Breast epithelium (tissue), 4 donors: Measurements from ENCODE around the gene PYGB. TPM values are rescaled to one million over a fixed set of nuclear protein-coding genes. Genes with fewer than 3 reads are reported as not detected.

Experiments used
- DNase-seq, 2 donors: peaks; one replicate each; pipeline ENCODE4 v3.0.0-alpha.2; 2019; ENCODE audit warnings: low spot score in 2 of 2
- H3K27ac ChIP-seq, 2 donors: fragments of 200-600 bp; sonication (generic) in 1 of 2; one replicate each; pipeline ENCODE4 v1.5.1; 2016 to 2019; ENCODE audit warnings: mild to moderate bottlenecking in 1 of 2
- H3K27me3 ChIP-seq, 2 donors: fragments of 200-600 bp; sonication (generic) in 1 of 2; one replicate each; pipeline versions ENCODE4 v1.5.1 to v1.6.0; 2017 to 2019; ENCODE audit warnings: control low read depth in 1 of 2, mild to moderate bottlenecking in 1 of 2
- H3K36me3 ChIP-seq: fragments of 200-600 bp; one replicate; pipeline ENCODE4 v1.5.1; 2019
- H3K4me1 ChIP-seq, 2 donors: fragments of 200-600 bp; sonication (generic); one replicate each; pipeline ENCODE4 v1.5.1; 2016 to 2019; ENCODE audit warnings: control low read depth in 1 of 2
- H3K4me3 ChIP-seq, 3 donors: fragments of 200-600 bp; sonication (generic); 1 replicate in 2 of 3; 2 replicates in 1 of 3; pipeline ENCODE4 v1.5.1; 2016 to 2019; ENCODE audit warnings: mild to moderate bottlenecking in 3 of 3, moderate library complexity in 2 of 3
- H3K9me3 ChIP-seq, 2 donors: fragments of 200-600 bp; sonication (generic) in 1 of 2; one replicate each; pipeline ENCODE4 v1.5.1; 2016 to 2019; ENCODE audit warnings: control low read depth in 1 of 2
- POLR2A ChIP-seq: fragments of 450-650 bp; IDR thresholded peaks from one replicate; pipeline ENCODE4 v1.6.1; 2016; ENCODE audit warnings: antibody characterized with exemption, mild to moderate bottlenecking, moderate library complexity
- POLR2AphosphoS5 ChIP-seq, 3 donors: sonication (generic); formaldehyde crosslinking; IDR thresholded peaks; one replicate each; pipeline ENCODE4 v1.6.1; 2017; ENCODE audit warnings: antibody characterized with exemption in 3 of 3
- intact Hi-C: fragments of 100-400 bp; cut with DNase I; formaldehyde crosslinking; loops from one replicate; pipeline ENCODE4 v1.15.1; 2023; ENCODE audit warnings: low total_unique reads
- total RNA-seq, 3 donors: library from RNA; depleted of rRNA; stranded (reverse); fragments of >200 nt; gene quantifications; one replicate each; pipeline ENCODE4 v1.1.0, GENCODE V29; 2016
- TF ChIP-seq, protein P1 (sequence below), 3 donors: fragments of 450-650 bp; IDR thresholded peaks; one replicate each; pipeline ENCODE4 v1.5.1; 2016 to 2017; ENCODE audit warnings: antibody characterized with exemption in 3 of 3, mild to moderate bottlenecking in 3 of 3, moderate library complexity in 3 of 3

PYGB gene
- total RNA-seq, 3 donors from 2014 or later, result 95.7 to 128 (median 121) TPM

DNA sequence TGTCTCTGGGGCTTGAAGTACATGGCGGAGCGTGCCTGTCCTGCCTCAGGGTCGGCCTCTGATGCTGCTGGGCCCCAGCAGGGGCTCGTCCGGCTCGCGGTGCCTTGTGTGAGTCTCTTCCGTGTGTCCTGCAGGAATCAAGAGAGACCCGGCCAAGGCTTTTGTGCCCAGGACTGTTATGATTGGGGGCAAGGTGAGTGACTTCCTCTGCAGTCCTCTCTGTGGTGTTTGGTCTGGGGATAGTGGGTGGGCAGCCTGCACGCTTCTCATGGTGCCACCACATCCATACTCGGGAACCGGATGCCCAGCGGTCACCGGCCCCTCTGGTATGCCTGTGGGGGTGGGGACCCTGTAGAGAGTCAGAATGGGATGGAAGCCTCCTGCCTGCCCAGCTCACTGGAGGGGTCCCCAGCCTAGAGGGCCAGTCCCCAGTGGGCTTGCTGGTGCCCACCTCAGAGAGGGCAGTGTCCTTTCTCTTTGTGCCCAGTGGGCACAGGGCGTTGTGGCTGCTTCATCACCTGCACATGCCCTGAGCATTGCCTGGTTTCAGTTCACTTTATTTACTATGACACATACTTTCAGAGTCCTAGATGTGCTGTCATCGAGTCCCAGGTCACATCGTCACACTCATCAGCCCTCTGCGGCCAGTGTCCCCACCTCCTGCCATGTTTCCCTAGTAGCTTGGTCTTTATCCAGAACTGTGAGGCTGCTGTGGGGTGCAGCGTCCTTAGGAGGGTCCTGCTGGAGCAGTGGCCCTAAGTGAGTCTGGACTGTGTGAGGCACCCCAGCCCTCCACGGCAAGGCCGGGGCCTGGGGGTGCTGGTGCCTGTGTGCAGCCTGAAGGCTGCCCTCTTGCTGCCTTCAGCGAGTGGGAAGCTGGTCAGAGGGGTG lies 40.7 kb downstream of the PYGB start:
- intact Hi-C loops, result no loop called here
- Histone ChIP-seq H3K36me3 (peaks cover 10% of the 10 kb centered on the region), H3K4me1 (peaks cover 0 to 6% of the 10 kb centered on the region in 2 donors), H3K4me3 (no peak overlapping the region), H3K27ac (no peak overlapping the region), H3K9me3 (no peaks in the 10 kb centered on the region), H3K27me3 (no peaks in the 10 kb centered on the region)
- no peak for DNase-seq
- TF ChIP-seq, protein P1, sequence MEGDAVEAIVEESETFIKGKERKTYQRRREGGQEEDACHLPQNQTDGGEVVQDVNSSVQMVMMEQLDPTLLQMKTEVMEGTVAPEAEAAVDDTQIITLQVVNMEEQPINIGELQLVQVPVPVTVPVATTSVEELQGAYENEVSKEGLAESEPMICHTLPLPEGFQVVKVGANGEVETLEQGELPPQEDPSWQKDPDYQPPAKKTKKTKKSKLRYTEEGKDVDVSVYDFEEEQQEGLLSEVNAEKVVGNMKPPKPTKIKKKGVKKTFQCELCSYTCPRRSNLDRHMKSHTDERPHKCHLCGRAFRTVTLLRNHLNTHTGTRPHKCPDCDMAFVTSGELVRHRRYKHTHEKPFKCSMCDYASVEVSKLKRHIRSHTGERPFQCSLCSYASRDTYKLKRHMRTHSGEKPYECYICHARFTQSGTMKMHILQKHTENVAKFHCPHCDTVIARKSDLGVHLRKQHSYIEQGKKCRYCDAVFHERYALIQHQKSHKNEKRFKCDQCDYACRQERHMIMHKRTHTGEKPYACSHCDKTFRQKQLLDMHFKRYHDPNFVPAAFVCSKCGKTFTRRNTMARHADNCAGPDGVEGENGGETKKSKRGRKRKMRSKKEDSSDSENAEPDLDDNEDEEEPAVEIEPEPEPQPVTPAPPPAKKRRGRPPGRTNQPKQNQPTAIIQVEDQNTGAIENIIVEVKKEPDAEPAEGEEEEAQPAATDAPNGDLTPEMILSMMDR (IDR thresholded peaks at IDR 0.05), result no peak
- no peak for TF ChIP-seq POLR2AphosphoS5 (IDR thresholded peaks at IDR 0.05)
- TF ChIP-seq POLR2A, result no peak

DNA sequence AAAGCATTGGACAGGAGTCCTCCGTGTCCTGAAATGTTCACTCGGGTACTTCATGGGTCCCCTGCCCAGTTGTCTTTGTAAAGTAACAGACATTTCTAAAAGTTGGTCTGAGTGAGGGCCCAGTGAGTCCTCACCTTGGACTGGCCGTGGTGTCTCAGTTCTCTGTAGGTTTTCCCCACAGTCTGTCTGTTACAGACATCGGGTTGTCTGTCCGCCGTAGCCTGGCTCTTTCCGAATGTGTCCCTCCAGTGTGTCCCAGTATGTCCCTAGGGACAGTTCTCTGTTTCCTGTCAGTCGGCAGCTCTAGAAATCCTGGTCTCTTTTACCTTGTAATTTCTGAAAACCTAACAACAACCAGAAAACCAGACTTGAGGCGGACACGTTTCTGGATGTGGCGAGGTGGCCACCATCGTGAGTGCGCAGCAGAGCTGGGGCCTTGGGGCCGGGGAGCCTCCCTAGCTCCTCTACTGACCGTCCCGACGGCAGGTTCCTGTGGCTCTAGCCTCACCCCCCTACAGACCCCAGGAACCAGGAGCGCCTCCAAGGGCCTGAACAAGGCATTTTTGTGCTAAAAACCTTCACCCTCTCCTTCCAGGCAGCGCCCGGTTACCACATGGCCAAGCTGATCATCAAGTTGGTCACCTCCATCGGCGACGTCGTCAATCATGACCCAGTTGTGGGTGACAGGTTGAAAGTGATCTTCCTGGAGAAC lies 42.2 kb downstream of the PYGB start:
- Histone ChIP-seq H3K27ac (peak overlapping the region; percentile 41 to 79), H3K27me3 (no peaks in the 10 kb centered on the region), H3K9me3 (no peaks in the 10 kb centered on the region), H3K36me3 (peaks cover 5% of the 10 kb centered on the region), H3K4me3 (no peak overlapping the region), H3K4me1 (peaks cover 0 to 6% of the 10 kb centered on the region in 2 donors)
- intact Hi-C loops, result loop anchor here (5.0 to 10.0 kb wide), 2 partner anchors 105 to 293 kb away; partner anchors contain the start of gene ABHD12
- DNase-seq, result no peak
- TF ChIP-seq, protein P1 (IDR thresholded peaks at IDR 0.05), result no peak
- TF ChIP-seq POLR2A (no peak), POLR2AphosphoS5 (IDR thresholded peaks at IDR 0.05) (no peak)

GRCh38 chr20:25290646-25291431 lies 43.0 kb downstream of the PYGB start:
- H3K4me1 ChIP-seq, result peaks cover 0 to 6% of the 10 kb centered on the region in 2 donors
- H3K27me3 ChIP-seq, result no peaks in the 10 kb centered on the region
- no peaks in the 10 kb centered on the region for H3K9me3 ChIP-seq
- intact Hi-C loops, result loop anchor here (5.0 to 10.0 kb wide), 2 partner anchors 104 to 294 kb away; partner anchors contain the start of gene ABHD12
- no peak overlapping the region for H3K4me3 ChIP-seq
- H3K36me3 ChIP-seq, result no peaks in the 10 kb centered on the region
- DNase-seq, result no peak
- H3K27ac ChIP-seq, result peak overlapping the region; percentile 41 to 79
- TF ChIP-seq POLR2A (no peak), POLR2AphosphoS5 (IDR thresholded peaks at IDR 0.05) (no peak)
- TF ChIP-seq, protein P1 (IDR thresholded peaks at IDR 0.05), result no peak

GRCh38 chr20:25291432-25292133 lies 43.7 kb downstream of the PYGB start:
- Histone ChIP-seq H3K4me3 (no peak overlapping the region), H3K36me3 (no peaks in the 10 kb centered on the region), H3K27ac (peak overlapping the region; percentile 41 to 79), H3K27me3 (no peaks in the 10 kb centered on the region), H3K4me1 (peaks cover 0 to 6% of the 10 kb centered on the region in 2 donors), H3K9me3 (no peaks in the 10 kb centered on the region)
- TF ChIP-seq, protein P1 (IDR thresholded peaks at IDR 0.05), result no peak
- no peak for TF ChIP-seq POLR2AphosphoS5 (IDR thresholded peaks at IDR 0.05)
- TF ChIP-seq POLR2A, result no peak
- DNase-seq, result no peak
- intact Hi-C loops, result loop anchor here (5.0 to 10.0 kb wide), 2 partner anchors 103 to 294 kb away; partner anchors contain the start of gene ABHD12
